Measurements from ENCODE around the gene GPX4. TPM values are rescaled to one million over a fixed set of nuclear protein-coding genes. Genes with fewer than 3 reads are reported as not detected.

GPX4 gene
- total and polyA plus RNA-seq, 2 experiments from 2014 or later: 351 to 573 TPM

- no peaks in the 10 kb centered on the region for H3K27me3 ChIP-seq (ENCODE audit: insufficient read depth)
- peaks cover 3% of the 10 kb centered on the region; the same call in 1 of the 2 replicates for H3K36me3 ChIP-seq (ENCODE audit: insufficient read depth)
- H3K27ac Mint-ChIP-seq: no peak overlapping the region
- H3K36me3 Mint-ChIP-seq (ENCODE audit: low read depth): peaks cover 33% of the 10 kb centered on the region
- H4K20me1 ChIP-seq (replicated peaks; ENCODE audit: insufficient read depth): peaks cover 4% of the 10 kb centered on the region; the same call in 1 of the 2 replicates
- H3K4me3 Mint-ChIP-seq: no peak overlapping the region
- H3K27me3 Mint-ChIP-seq (ENCODE audit: insufficient read depth, low read depth, poor library complexity): peaks cover 24% of the 10 kb centered on the region
- H3K4me3 ChIP-seq: no peak overlapping the region
- no peak overlapping the region for H3K4me2 ChIP-seq
- H2AFZ ChIP-seq: no peak overlapping the region
- no peaks in the 10 kb centered on the region for H3K9me2 ChIP-seq (ENCODE audit: insufficient read depth)
- peaks cover 8% of the 10 kb centered on the region for H3K4me1 ChIP-seq (ENCODE audit: insufficient read depth)
- H3K79me2 ChIP-seq (replicated peaks; ENCODE audit: insufficient read depth): no peaks in the 10 kb centered on the region
- H3K4me1 Mint-ChIP-seq: peaks cover 18% of the 10 kb centered on the region
- TF ChIP-seq, protein P1, sequence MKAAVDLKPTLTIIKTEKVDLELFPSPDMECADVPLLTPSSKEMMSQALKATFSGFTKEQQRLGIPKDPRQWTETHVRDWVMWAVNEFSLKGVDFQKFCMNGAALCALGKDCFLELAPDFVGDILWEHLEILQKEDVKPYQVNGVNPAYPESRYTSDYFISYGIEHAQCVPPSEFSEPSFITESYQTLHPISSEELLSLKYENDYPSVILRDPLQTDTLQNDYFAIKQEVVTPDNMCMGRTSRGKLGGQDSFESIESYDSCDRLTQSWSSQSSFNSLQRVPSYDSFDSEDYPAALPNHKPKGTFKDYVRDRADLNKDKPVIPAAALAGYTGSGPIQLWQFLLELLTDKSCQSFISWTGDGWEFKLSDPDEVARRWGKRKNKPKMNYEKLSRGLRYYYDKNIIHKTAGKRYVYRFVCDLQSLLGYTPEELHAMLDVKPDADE (IDR thresholded peaks at IDR 0.05): no peak
- TF ChIP-seq POLR2AphosphoS5 (IDR thresholded peaks at IDR 0.05; ENCODE audit: low read depth): no peak
- no peaks in the 10 kb centered on the region; the same call in 1 of the 2 replicates for H3F3A ChIP-seq (replicated peaks; ENCODE audit: low read depth)
- no peak for ATAC-seq
- DNase-seq (ENCODE audit: low spot score): no peak
- H3K9me3 Mint-ChIP-seq: peaks cover 4% of the 10 kb centered on the region; the same call in 1 of the 3 replicates
- no peak overlapping the region for H3K27ac ChIP-seq (ENCODE audit: low read depth)
These were observed 38.1 kb downstream of the GPX4 start for GRCh38 chr19:1141944-1142343.

- Histone ChIP-seq H3K27me3 (ENCODE audit: insufficient read depth) (no peaks in the 10 kb centered on the region), H3K36me3 (ENCODE audit: insufficient read depth) (peaks cover 3% of the 10 kb centered on the region; the same call in 1 of the 2 replicates), H2AFZ (no peak overlapping the region), H3K4me3 (no peak overlapping the region), H3F3A (replicated peaks; ENCODE audit: low read depth) (no peaks in the 10 kb centered on the region), H3K4me2 (no peak overlapping the region), H3K9me2 (ENCODE audit: insufficient read depth) (no peaks in the 10 kb centered on the region), H3K4me1 (ENCODE audit: insufficient read depth) (peaks cover 19% of the 10 kb centered on the region), H3K79me2 (replicated peaks; ENCODE audit: insufficient read depth) (no peaks in the 10 kb centered on the region), H4K20me1 (replicated peaks; ENCODE audit: insufficient read depth) (peaks cover 4% of the 10 kb centered on the region; the same call in 1 of the 2 replicates), H3K27ac (ENCODE audit: low read depth) (no peak overlapping the region)
- no peak overlapping the region for H3K4me3 Mint-ChIP-seq
- peaks cover 22% of the 10 kb centered on the region for H3K4me1 Mint-ChIP-seq
- peaks cover 18% of the 10 kb centered on the region for H3K27me3 Mint-ChIP-seq (ENCODE audit: insufficient read depth, low read depth, poor library complexity)
- ATAC-seq (no peak), DNase-seq (ENCODE audit: low spot score) (no peak)
- H3K9me3 Mint-ChIP-seq: peaks cover 4% of the 10 kb centered on the region; the same call in 1 of the 3 replicates
- H3K27ac Mint-ChIP-seq: no peak overlapping the region
- peaks cover 33% of the 10 kb centered on the region for H3K36me3 Mint-ChIP-seq (ENCODE audit: low read depth)
- no peak for TF ChIP-seq POLR2AphosphoS5 (IDR thresholded peaks at IDR 0.05; ENCODE audit: low read depth)
- no peak for TF ChIP-seq ZNF114 (CRISPR knock-in tag; IDR thresholded peaks at IDR 0.05)
- TF ChIP-seq EZH2 (IDR thresholded peaks at IDR 0.05; ENCODE audit: low read depth, unreplicated experiment): no peak
- no peak for TF ChIP-seq CREB1 (CRISPR knock-in tag; IDR thresholded peaks at IDR 0.05; ENCODE audit: low read depth)
- TF ChIP-seq ZNF462 (CRISPR knock-in tag; IDR thresholded peaks at IDR 0.05): no peak
- no peak for TF ChIP-seq STAT1 (IDR thresholded peaks at IDR 0.05; ENCODE audit: unreplicated experiment)
- no peak for TF ChIP-seq JUNB (IDR thresholded peaks at IDR 0.05; ENCODE audit: unreplicated experiment)
- no peak for TF ChIP-seq ZNF331 (CRISPR knock-in tag; IDR thresholded peaks at IDR 0.05; ENCODE audit: low read depth)
- TF ChIP-seq REST (IDR thresholded peaks at IDR 0.05; ENCODE audit: unreplicated experiment): no peak
These were observed 40.1 kb downstream of the GPX4 start for GRCh38 chr19:1143828-1144399.
